ENCODE data around the gene DNAI4. TPM values are rescaled to one million over a fixed set of nuclear protein-coding genes. Genes with fewer than 3 reads are reported as not detected.

The DNAI4 gene
- total and polyA plus RNA-seq, 2 of the 4 experiments (the other 2 are of a cell fraction), result 0.63 to 1.6 TPM

- no peak overlapping the region for H2AK9ac ChIP-seq (replicated peaks; ENCODE audit: low read depth, low read length, poor library complexity)
- H4K5ac ChIP-seq (ENCODE audit: low read depth, low read length), result no peak overlapping the region
- TF ChIP-seq POLR2A (IDR thresholded peaks at IDR 0.05; ENCODE audit: low read depth, low read length) (no peak), ELK1 (IDR thresholded peaks at IDR 0.05; ENCODE audit: borderline replicate concordance, low read depth, low read length) (no peak), RAD21 (IDR thresholded peaks at IDR 0.05; ENCODE audit: low read length) (no peak), BHLHE40 (IDR thresholded peaks at IDR 0.05; ENCODE audit: low read depth, low read length) (no peak), MAZ (IDR thresholded peaks at IDR 0.05; ENCODE audit: borderline replicate concordance, low read depth, low read length) (no peak), CHD1 (IDR thresholded peaks at IDR 0.05; ENCODE audit: low read depth, low read length) (no peak), CTCF (conservative IDR thresholded peaks at IDR 0.05; ENCODE audit: low read depth, low read length) (no peak), RCOR1 (IDR thresholded peaks at IDR 0.05; ENCODE audit: insufficient replicate concordance, low read length) (no peak), USF2 (IDR thresholded peaks at IDR 0.05; ENCODE audit: low read depth, low read length) (no peak), RFX5 (IDR thresholded peaks at IDR 0.05; ENCODE audit: low read depth, low read length) (no peak), FOS (IDR thresholded peaks at IDR 0.05; ENCODE audit: low read depth, low read length) (no peak), CEBPB (IDR thresholded peaks at IDR 0.05; ENCODE audit: low read depth, low read length) (no peak), NFE2L2 (IDR thresholded peaks at IDR 0.05; ENCODE audit: low read depth, low read length) (no peak), MXI1 (IDR thresholded peaks at IDR 0.05; ENCODE audit: borderline replicate concordance, low read depth, low read length) (no peak), MAFK (IDR thresholded peaks at IDR 0.05; ENCODE audit: low read depth, low read length) (no peak), SMC3 (IDR thresholded peaks at IDR 0.05; ENCODE audit: low read depth, low read length) (no peak)
- CTCF ChIA-PET, result no interaction called here
- H3K18ac ChIP-seq (ENCODE audit: low read depth, low read length), result no peak overlapping the region
- no peaks in the 10 kb centered on the region for H3K9me1 ChIP-seq (ENCODE audit: insufficient read depth, low read length)
- H2BK20ac ChIP-seq (ENCODE audit: low read depth, low read length), result no peak overlapping the region
- in situ Hi-C loops (cut with MboI; ENCODE audit: low sequenced_read_pairs) (no loop called here), intact Hi-C loops (cut with micrococcal nuclease) (no loop called here), dilution Hi-C loops (cut with HindIII; ENCODE audit: low sequenced_read_pairs, unreplicated experiment) (no loop called here)
- H2BK5ac ChIP-seq (ENCODE audit: low read depth, low read length, poor library complexity, severe bottlenecking), result no peak overlapping the region
- DNase-seq, result no peak
- H4K91ac ChIP-seq (ENCODE audit: insufficient read depth, low read depth, low read length), result no peak overlapping the region
- no peak overlapping the region for H3K56ac ChIP-seq (ENCODE audit: extremely low read depth, insufficient read depth, low read length)
- H2AK5ac ChIP-seq (ENCODE audit: low read depth, low read length), result no peak overlapping the region
- no peak overlapping the region for H2AFZ ChIP-seq (replicated peaks; ENCODE audit: low read length, poor library complexity)
- no peaks in the 10 kb centered on the region for H3K9me3 ChIP-seq (ENCODE audit: control insufficient read depth, insufficient read depth, low read length)
- no peak overlapping the region for H3K27ac ChIP-seq (ENCODE audit: insufficient read depth, low read length)
- no peak overlapping the region for H3K4me3 ChIP-seq (ENCODE audit: insufficient read depth, low read depth, low read length)
- H3K9ac ChIP-seq (ENCODE audit: low read depth, low read length), result no peak overlapping the region
- no peak overlapping the region for H3K14ac ChIP-seq (replicated peaks; ENCODE audit: low read depth, low read length)
- no peak overlapping the region for H4K8ac ChIP-seq (ENCODE audit: low read depth in 2 of 2, low read length in 2 of 2)
- H2BK15ac ChIP-seq (ENCODE audit: low read depth, low read length), result no peak overlapping the region
- no peaks in the 10 kb centered on the region for H3K36me3 ChIP-seq (ENCODE audit: control insufficient read depth, insufficient read depth, low read length)
- no TSS peak for BruUV-seq (replicated peaks)
- H3K4me2 ChIP-seq (ENCODE audit: low read depth, low read length), result no peak overlapping the region
- POLR2A ChIA-PET (ENCODE audit: unreplicated experiment), result no interaction called here
- no peak for ATAC-seq (ENCODE audit: low read depth)
- no peak overlapping the region for H2BK120ac ChIP-seq (ENCODE audit: low read depth, low read length)
- no CpG with 5 or more reads among the region's 2 CpGs for WGBS, 2 experiments (ENCODE audit: extremely low coverage in 2 of 2, insufficient read length in 1 of 2)
- H4K20me1 ChIP-seq (ENCODE audit: insufficient read depth, low read length), result no peaks in the 10 kb centered on the region
- H3K4me1 ChIP-seq (ENCODE audit: control insufficient read depth, insufficient read depth, low read length), result no peaks in the 10 kb centered on the region
- H3K27me3 ChIP-seq (ENCODE audit: control insufficient read depth, insufficient read depth, low read length), result peaks cover 7% of the 10 kb centered on the region; the same call in 1 of the 2 replicates
- H3K4ac ChIP-seq (ENCODE audit: low read depth, low read length), result no peak overlapping the region
- H3K79me1 ChIP-seq (ENCODE audit: low read depth in 1 of 2, low read length in 2 of 2), result no peaks in the 10 kb centered on the region
- H3K23ac ChIP-seq (ENCODE audit: low read depth, low read length), result no peak overlapping the region
Measured at GRCh38 chr1:66779475-66780078, 145.1 kb downstream of the DNAI4 start.

Data from IMR-90 (cell line).